GM10266 (cell line): ENCODE results near the gene FYB1.

ENCODE experiments used
- DNase-seq: peaks from one replicate; pipeline ENCODE4 v3.0.0; 2012; ENCODE audit errors: extremely low spot score
- CTCF ChIP-seq: IDR thresholded peaks from 2 replicates; pipeline ENCODE4 v1.5.1; 2012; ENCODE audit warnings: mild to moderate bottlenecking, low read depth; ENCODE audit not compliant: control insufficient read depth, insufficient read depth; ENCODE audit errors: missing control alignments

FYB1 gene

GRCh38 chr5:39211773-39212172 is 7.6 kb downstream of the FYB1 start:
- no peak for DNase-seq
- no peak for TF ChIP-seq CTCF

GRCh38 chr5:39209924-39210323 is 9.4 kb downstream of the FYB1 start:
- no peak for DNase-seq

GRCh38 chr5:39208471-39208870 is 10.9 kb downstream of the FYB1 start:
- no peak for TF ChIP-seq CTCF

More at GRCh38 chr5:39209924-39210323, 9.4 kb downstream of the FYB1 start:
- no peak for TF ChIP-seq CTCF

GRCh38 chr5:39207345-39208045 is 11.9 kb downstream of the FYB1 start:
- DNase-seq: no peak
- TF ChIP-seq CTCF: no peak

More at GRCh38 chr5:39208471-39208870, 10.9 kb downstream of the FYB1 start:
- DNase-seq: no peak

- no peak for DNase-seq
- no peak for TF ChIP-seq CTCF
These were observed 12.6 kb downstream of the FYB1 start for GRCh38 chr5:39206630-39207321.

DNA sequence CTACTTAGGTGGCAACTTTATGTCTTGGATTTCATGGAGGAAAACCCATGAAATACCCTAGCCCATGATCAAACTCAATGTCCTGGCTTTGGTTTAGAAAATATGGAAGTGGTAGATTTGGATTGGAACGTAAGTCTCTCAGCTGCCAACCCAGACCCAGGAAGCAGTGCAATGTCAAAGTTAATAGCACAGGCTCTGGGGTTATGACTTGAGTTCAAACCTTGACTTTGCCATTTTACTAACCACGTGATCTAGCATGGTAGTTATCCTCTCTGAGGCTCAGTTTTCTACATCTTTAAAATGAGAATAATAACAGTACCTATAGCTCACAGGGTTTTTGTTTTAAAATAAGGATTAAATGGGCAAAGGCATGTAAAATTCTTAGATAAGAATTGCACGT is 13.8 kb downstream of the FYB1 start:
- DNase-seq: no peak
- no peak for TF ChIP-seq CTCF

- no peak for DNase-seq
- no peak for TF ChIP-seq CTCF
These were observed 15.4 kb downstream of the FYB1 start for GRCh38 chr5:39203951-39204350.
